ENCODE data around the gene ASPSCR1. TPM values are rescaled to one million over a fixed set of nuclear protein-coding genes. Genes with fewer than 3 reads are reported as not detected.
A peak's percentile ranks its signal among the peaks of the same experiment; 100 is the strongest.

Gene ASPSCR1
- total and polyA plus RNA-seq, 9 of the 15 experiments (the other 6 are each of a cell fraction or from before 2014, with no cell fraction given): 0.90 to 36.9 (median 11.6) TPM

DNA sequence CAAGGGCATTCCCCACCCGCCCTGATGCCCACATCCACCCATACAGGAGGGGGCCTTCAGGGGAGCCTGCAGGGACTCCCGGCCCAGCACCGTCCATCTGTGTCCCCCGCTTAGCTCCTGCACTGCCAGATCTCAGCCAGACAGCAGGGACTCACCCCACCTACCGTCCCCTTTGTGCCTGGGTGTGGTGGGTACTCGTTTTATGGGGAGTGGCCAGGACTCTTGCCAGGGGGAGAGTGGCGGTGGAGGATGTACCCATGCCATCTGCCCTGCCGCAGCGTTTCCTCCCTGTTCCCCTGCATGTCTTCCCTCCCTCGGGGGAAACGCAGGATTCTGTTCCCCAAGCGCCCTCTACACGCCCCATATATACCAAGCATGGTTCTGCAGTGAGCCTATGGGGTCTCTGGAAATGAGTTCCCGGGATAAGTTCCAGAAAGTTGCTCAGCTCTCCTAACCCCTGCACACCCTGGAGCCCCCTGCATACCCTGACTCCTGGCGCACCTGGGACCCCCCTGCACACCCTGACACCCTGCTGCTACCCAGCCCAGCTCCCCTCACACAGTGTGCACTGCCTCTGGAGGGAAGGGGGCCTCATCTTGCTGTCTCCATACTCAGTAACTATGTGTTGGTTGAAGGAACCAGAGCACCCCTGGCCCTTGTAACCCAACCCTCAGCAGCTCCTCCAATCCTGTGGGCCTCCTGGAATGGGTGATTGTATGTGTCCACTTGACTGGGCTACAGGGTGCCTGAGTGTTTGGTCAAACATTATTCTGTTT, 45.7 kb upstream of the ASPSCR1 start (continued):
- TF ChIP-seq, protein P1, sequence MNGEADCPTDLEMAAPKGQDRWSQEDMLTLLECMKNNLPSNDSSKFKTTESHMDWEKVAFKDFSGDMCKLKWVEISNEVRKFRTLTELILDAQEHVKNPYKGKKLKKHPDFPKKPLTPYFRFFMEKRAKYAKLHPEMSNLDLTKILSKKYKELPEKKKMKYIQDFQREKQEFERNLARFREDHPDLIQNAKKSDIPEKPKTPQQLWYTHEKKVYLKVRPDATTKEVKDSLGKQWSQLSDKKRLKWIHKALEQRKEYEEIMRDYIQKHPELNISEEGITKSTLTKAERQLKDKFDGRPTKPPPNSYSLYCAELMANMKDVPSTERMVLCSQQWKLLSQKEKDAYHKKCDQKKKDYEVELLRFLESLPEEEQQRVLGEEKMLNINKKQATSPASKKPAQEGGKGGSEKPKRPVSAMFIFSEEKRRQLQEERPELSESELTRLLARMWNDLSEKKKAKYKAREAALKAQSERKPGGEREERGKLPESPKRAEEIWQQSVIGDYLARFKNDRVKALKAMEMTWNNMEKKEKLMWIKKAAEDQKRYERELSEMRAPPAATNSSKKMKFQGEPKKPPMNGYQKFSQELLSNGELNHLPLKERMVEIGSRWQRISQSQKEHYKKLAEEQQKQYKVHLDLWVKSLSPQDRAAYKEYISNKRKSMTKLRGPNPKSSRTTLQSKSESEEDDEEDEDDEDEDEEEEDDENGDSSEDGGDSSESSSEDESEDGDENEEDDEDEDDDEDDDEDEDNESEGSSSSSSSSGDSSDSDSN (IDR thresholded peaks at IDR 0.05; ENCODE audit: borderline replicate concordance in 1 of 2, low read depth in 2 of 2, low read length in 2 of 2): no peak
- TF ChIP-seq ZNF444 (CRISPR knock-in tag; IDR thresholded peaks at IDR 0.05): no peak
- no peak for TF ChIP-seq MTA2 (IDR thresholded peaks at IDR 0.05; ENCODE audit: low read depth)
- TF ChIP-seq MTA3 (IDR thresholded peaks at IDR 0.05; ENCODE audit: borderline replicate concordance): 0 out of 2 replicates have a peak, but pooled peaks have one; percentile 22
- TF ChIP-seq ZNF551 (CRISPR knock-in tag; IDR thresholded peaks at IDR 0.05): no peak
- TF ChIP-seq ZNF75A (CRISPR knock-in tag; IDR thresholded peaks at IDR 0.05): no peak
- TF ChIP-seq, protein P2, sequence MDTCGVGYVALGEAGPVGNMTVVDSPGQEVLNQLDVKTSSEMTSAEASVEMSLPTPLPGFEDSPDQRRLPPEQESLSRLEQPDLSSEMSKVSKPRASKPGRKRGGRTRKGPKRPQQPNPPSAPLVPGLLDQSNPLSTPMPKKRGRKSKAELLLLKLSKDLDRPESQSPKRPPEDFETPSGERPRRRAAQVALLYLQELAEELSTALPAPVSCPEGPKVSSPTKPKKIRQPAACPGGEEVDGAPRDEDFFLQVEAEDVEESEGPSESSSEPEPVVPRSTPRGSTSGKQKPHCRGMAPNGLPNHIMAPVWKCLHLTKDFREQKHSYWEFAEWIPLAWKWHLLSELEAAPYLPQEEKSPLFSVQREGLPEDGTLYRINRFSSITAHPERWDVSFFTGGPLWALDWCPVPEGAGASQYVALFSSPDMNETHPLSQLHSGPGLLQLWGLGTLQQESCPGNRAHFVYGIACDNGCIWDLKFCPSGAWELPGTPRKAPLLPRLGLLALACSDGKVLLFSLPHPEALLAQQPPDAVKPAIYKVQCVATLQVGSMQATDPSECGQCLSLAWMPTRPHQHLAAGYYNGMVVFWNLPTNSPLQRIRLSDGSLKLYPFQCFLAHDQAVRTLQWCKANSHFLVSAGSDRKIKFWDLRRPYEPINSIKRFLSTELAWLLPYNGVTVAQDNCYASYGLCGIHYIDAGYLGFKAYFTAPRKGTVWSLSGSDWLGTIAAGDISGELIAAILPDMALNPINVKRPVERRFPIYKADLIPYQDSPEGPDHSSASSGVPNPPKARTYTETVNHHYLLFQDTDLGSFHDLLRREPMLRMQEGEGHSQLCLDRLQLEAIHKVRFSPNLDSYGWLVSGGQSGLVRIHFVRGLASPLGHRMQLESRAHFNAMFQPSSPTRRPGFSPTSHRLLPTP (IDR thresholded peaks at IDR 0.05; ENCODE audit: borderline replicate concordance, extremely low read depth, insufficient read length): no peak
- TF ChIP-seq FOXA1 (IDR thresholded peaks at IDR 0.05; ENCODE audit: borderline replicate concordance): no peak
- no peak for TF ChIP-seq NFATC3 (IDR thresholded peaks at IDR 0.05)
- TF ChIP-seq SRSF3 (IDR thresholded peaks at IDR 0.05; ENCODE audit: insufficient read depth, low read length): no peak
- no peak for TF ChIP-seq JUNB (CRISPR knock-in tag; conservative IDR thresholded peaks at IDR 0.05)
- no peak for TF ChIP-seq PTBP1 (IDR thresholded peaks at IDR 0.05; ENCODE audit: low read depth, low read length)
- no peak for TF ChIP-seq TBP (optimal IDR thresholded peaks at IDR 0.05; ENCODE audit: low read depth, low read length)
- no peak for TF ChIP-seq TAF7 (tag; IDR thresholded peaks at IDR 0.05)
- no peak for TF ChIP-seq KAT2B (IDR thresholded peaks at IDR 0.05; ENCODE audit: low read depth, low read length)
- TF ChIP-seq PHF21A (IDR thresholded peaks at IDR 0.05; ENCODE audit: borderline replicate concordance, low read depth): no peak
- TF ChIP-seq ETV5 (CRISPR knock-in tag; IDR thresholded peaks at IDR 0.05; ENCODE audit: low read depth): 0 out of 2 replicates have a peak, but pooled peaks have one; percentile 8
- TF ChIP-seq, protein P3, sequence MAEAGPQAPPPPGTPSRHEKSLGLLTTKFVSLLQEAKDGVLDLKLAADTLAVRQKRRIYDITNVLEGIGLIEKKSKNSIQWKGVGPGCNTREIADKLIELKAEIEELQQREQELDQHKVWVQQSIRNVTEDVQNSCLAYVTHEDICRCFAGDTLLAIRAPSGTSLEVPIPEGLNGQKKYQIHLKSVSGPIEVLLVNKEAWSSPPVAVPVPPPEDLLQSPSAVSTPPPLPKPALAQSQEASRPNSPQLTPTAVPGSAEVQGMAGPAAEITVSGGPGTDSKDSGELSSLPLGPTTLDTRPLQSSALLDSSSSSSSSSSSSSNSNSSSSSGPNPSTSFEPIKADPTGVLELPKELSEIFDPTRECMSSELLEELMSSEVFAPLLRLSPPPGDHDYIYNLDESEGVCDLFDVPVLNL (CRISPR knock-in tag; IDR thresholded peaks at IDR 0.05; ENCODE audit: low read depth): no peak
- TF ChIP-seq ZNF263 (CRISPR knock-in tag; IDR thresholded peaks at IDR 0.05; ENCODE audit: borderline replicate concordance): peak; percentile 9; the same call in 1 of the 2 replicates
- TF ChIP-seq, protein P4, sequence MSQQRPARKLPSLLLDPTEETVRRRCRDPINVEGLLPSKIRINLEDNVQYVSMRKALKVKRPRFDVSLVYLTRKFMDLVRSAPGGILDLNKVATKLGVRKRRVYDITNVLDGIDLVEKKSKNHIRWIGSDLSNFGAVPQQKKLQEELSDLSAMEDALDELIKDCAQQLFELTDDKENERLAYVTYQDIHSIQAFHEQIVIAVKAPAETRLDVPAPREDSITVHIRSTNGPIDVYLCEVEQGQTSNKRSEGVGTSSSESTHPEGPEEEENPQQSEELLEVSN (IDR thresholded peaks at IDR 0.05; ENCODE audit: borderline replicate concordance in 1 of 2, extremely low read depth in 1 of 2, insufficient read depth in 1 of 2, insufficient read length in 1 of 2, low read depth in 1 of 2, low read length in 1 of 2, poor library complexity in 1 of 2, severe bottlenecking in 1 of 2): no peak

Measured in K562 (cell line).